ENCODE measurements around the gene CARS1.

The CARS1 gene

DNA sequence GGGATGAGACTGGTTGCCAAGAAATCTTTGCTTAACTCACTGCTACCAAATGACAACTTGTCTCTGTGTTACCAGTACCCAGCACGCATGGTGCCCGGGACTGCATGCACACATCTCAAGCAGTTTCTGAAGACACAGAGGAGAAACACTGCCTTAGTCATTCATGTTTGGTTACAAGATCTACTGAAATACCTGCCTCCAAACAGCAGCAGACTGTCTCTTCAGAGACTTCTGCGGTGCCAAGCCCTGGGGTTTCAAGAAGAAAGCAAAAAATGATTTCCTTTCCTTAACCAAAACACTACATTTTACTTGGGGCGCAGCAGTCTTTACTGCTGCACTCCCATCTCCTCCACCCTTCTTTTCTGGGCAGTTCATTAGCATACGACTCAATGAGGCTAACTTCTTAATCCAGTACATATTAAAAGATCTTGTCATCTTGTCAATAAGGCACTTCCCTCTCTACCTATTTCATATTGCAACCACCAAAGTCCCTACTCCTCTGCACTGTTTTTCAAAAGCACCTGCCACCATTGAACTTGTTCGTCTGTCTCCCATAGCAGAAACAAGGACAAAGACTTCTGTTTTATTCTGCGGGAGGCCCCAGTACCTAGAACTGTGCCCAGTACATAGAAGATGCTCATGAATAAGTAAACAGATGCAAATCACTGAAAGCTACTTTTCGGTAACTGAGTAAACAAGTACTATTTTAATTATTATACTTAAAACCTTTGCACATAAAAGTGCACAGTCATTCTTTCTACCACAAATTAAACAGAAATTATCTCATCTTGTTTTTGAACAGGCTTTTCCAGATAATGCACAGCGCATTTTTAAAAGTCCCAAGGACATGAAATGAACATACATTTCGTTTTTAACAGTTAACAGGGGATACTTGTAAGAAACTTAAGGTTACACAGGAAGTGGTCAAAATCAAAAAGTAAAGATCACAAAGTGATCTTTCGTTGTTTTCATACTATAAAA, 69.1 kb downstream of the CARS1 start:
- H3K9me3 ChIP-seq, result no peaks in the 10 kb centered on the region
- no peak overlapping the region for H3K4me3 ChIP-seq (ENCODE audit: low read depth, low read length)
- H3K4me1 ChIP-seq, result no peaks in the 10 kb centered on the region
- no peak for DNase-seq
- no peaks in the 10 kb centered on the region for H3K27me3 ChIP-seq
- no peaks in the 10 kb centered on the region for H3K36me3 ChIP-seq
- TF ChIP-seq, protein P1, sequence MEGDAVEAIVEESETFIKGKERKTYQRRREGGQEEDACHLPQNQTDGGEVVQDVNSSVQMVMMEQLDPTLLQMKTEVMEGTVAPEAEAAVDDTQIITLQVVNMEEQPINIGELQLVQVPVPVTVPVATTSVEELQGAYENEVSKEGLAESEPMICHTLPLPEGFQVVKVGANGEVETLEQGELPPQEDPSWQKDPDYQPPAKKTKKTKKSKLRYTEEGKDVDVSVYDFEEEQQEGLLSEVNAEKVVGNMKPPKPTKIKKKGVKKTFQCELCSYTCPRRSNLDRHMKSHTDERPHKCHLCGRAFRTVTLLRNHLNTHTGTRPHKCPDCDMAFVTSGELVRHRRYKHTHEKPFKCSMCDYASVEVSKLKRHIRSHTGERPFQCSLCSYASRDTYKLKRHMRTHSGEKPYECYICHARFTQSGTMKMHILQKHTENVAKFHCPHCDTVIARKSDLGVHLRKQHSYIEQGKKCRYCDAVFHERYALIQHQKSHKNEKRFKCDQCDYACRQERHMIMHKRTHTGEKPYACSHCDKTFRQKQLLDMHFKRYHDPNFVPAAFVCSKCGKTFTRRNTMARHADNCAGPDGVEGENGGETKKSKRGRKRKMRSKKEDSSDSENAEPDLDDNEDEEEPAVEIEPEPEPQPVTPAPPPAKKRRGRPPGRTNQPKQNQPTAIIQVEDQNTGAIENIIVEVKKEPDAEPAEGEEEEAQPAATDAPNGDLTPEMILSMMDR (IDR thresholded peaks at IDR 0.05; ENCODE audit: low read depth, low read length), result no peak

DNA sequence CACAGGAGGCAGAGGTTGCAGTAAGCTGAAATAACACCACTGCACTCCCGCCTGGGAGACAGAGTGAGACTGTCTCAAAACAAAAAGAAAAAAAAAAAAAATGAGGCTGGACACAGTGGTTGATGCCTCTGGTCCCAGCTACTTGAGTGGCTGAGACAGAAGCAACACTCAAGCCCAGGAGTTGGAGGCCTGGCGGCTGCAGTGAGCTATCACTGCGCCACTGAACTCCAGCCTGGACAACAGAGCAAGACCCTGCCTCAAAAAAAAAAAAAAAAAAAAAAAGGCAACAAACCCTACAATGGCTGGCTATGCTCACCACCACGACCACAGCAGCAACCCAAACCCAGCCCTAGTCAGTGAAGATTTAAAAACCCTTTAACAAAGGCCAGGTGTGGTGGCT, 73.3 kb downstream of the CARS1 start:
- no peak for DNase-seq
- TF ChIP-seq, protein P1 (IDR thresholded peaks at IDR 0.05; ENCODE audit: low read depth, low read length), result no peak
- H3K4me3 ChIP-seq (ENCODE audit: low read depth, low read length), result no peak overlapping the region
- H3K4me1 ChIP-seq, result no peaks in the 10 kb centered on the region
- no peaks in the 10 kb centered on the region for H3K9me3 ChIP-seq
- no peaks in the 10 kb centered on the region for H3K27me3 ChIP-seq
- no peaks in the 10 kb centered on the region; the same call in 1 of the 2 replicates for H3K36me3 ChIP-seq

DNA sequence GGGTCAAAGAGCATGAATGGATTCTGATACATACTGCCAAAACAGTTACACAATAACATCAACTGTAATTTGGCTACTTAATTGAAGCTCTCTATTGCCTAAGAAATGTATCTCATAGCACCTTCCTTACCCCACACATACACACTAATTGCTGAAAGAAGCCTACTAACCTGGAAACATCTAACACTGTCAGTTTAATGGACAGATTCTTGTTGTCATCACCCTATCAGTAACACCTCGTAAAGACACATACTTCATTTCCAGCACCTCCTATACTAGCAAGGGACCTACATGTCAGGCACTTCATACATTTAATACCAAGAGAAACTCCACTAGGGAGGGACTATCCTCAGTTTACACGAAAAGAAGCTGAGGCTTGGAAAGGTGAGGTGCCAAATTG, 75.0 kb downstream of the CARS1 start:
- no peak for DNase-seq
- peaks cover under 1% of the 10 kb centered on the region for H3K36me3 ChIP-seq

DNA sequence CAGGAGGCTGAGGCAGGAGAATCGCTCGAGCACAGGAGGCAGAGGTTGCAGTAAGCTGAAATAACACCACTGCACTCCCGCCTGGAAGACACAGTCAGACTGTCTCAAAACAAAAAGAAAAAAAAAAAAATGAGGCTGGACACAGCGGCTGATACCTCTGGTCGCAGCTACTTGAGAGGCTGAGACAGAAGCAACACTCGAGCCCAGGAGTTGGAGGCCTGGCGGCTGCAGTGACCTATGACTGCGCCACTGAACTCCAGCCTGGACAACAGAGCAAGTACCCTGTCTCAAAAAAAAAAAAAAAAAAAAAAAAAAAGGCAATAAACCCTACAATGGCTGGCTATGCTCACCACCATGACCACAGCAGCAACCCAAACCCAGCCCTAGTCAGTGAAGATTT, 76.1 kb downstream of the CARS1 start:
- no peak for DNase-seq
- TF ChIP-seq, protein P1 (IDR thresholded peaks at IDR 0.05; ENCODE audit: low read depth, low read length), result no peak
- Histone ChIP-seq H3K27me3 (no peaks in the 10 kb centered on the region), H3K4me1 (no peaks in the 10 kb centered on the region), H3K4me3 (ENCODE audit: low read depth, low read length) (no peak overlapping the region), H3K9me3 (no peaks in the 10 kb centered on the region), H3K36me3 (peaks cover 3% of the 10 kb centered on the region)

More for the DNA sequence above, 75.0 kb downstream of the CARS1 start:
- H3K4me1 ChIP-seq, result no peaks in the 10 kb centered on the region
- TF ChIP-seq, protein P1 (IDR thresholded peaks at IDR 0.05; ENCODE audit: low read depth, low read length), result no peak
- H3K4me3 ChIP-seq (ENCODE audit: low read depth, low read length), result no peak overlapping the region
- H3K27me3 ChIP-seq, result no peaks in the 10 kb centered on the region
- no peaks in the 10 kb centered on the region for H3K9me3 ChIP-seq

DNA sequence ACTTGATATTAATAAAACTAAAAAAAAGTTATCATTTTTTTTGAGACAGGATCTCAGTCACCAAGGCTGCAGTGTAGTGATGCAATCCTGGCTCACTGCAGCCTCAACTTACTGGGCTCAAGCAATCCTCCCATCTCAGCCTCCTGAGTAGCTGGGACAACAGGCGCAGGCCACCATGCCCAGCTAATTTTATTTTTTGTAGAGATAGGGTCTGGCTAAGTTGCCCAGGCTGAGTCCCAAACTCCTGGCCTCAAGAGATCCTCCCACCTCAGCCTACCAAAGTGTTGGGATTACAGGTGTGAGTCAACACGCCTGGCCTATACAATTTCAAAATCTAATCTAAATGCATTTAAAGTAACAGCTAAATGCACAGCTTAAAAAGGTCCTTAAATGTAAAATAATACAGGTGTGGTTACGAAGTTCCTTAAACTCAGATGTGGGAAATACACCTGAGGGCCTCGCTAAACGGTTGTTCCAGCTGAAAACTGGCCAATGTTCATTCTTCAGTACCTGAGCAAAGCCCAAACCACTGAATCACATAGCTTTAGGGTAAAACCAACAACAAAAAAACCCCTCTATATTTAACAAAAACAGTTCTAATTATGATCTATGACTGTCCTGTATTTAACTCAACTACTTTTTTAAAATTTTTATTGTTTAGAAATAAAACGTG, 76.9 kb downstream of the CARS1 start:
- Histone ChIP-seq H3K36me3 (peaks cover 8% of the 10 kb centered on the region), H3K4me1 (no peaks in the 10 kb centered on the region)
- DNase-seq, result no peak

More for the DNA sequence above, 76.9 kb downstream of the CARS1 start:
- Histone ChIP-seq H3K4me3 (ENCODE audit: low read depth, low read length) (no peak overlapping the region), H3K27me3 (no peaks in the 10 kb centered on the region), H3K9me3 (no peaks in the 10 kb centered on the region)
- TF ChIP-seq, protein P1 (IDR thresholded peaks at IDR 0.05; ENCODE audit: low read depth, low read length), result no peak

Measured in BE2C (cell line).